Activated effector memory CD4-positive, alpha-beta T cell treated with Interleukin-2 at 50 U/mL for 16 hours (primary cell): ENCODE measurements around the gene MOK.

Source experiments
- DNase-seq: peaks from one replicate; pipeline ENCODE4 v3.0.0-alpha.2; 2020

The MOK gene

GRCh38 chr14:102222751-102223150 lies 82.2 kb downstream of the MOK start:
- DNase-seq, result no peak

DNA sequence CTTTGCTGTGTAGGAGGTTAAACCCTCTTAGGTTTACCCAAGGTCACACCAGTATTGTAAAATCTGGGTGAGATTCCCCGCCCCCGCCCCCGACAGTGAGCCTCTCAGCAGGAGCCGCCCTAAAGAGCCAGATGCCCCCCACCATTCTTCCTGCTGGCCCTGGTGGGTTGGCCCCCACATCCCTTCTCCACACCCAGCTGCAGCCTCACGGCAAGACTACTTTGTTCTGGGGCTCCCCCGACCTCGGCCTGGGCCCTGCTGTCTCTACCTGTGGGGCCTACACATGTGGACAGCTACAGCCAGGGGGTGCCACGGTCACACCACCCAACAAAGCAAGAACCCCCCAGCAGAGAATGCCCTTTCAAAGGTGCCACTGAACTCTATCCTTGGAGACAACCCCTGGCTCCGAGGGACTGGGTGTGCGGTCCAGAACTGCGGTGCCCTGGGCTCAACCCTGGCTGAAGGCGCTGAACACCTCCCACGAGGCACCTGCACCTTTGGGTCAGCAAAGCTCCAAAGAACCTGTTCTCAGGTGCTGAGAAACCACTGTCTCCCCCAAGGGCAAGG lies 82.9 kb downstream of the MOK start:
- no peak for DNase-seq

DNA sequence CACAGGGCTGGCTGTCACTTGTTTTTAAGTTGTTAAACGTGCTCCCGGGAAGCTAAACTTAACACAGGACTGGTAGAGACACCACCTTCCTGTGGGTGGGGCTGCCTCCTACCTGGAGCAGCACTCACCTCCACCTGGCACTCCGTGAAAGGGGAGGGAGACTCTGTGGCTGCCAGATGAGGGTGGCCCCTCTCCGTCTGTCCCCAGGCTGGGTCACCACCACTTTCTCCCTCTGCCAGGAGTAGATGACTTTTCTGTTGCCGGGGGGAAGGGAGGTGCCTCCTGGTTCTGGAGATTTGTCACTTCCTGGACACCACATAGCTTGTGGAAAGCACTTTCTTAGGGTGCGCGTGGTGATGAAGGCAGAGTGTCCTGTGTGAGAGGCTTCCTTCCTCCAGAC lies 83.9 kb downstream of the MOK start:
- DNase-seq, result no peak

DNA sequence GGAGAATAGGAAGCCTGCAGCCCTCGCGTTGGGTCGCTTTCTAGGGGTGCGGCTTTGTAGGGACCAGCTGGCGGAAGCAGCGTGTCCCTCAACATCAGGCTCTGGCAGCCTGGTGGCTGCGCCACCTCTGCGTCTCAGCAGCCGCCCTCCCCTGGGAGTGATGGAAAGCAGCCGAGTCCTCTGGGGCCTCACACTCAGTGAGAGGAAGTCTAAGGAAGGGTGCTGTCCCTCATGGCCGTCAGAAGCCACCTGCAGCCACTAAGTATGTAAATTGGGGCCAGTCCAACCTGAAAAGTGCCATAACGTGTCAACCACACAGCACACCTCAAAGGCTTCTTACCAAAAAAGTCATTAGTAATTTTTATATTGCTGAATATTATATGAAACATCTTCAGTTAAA lies 84.9 kb downstream of the MOK start:
- no peak for DNase-seq

DNA sequence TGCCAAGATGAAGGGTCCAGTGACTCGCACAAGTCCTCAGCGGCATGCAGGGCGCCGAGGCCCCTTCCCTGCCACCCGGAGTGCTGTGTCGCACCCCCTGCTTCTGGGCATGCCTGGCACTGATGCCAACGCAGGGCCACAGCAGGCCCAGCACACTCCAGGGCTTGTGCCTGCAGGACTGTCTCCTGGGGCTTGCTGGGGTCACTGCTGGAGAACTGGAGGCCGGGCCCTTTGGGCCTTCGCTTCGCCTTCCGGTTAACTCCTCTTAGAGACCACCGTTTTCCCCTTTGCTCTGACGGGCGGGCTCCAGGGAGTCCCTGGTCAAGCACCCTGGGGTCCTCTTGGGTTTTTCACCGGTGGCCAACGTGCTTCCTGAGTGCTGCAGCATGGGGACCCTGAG lies 85.6 kb downstream of the MOK start:
- no peak for DNase-seq

DNA sequence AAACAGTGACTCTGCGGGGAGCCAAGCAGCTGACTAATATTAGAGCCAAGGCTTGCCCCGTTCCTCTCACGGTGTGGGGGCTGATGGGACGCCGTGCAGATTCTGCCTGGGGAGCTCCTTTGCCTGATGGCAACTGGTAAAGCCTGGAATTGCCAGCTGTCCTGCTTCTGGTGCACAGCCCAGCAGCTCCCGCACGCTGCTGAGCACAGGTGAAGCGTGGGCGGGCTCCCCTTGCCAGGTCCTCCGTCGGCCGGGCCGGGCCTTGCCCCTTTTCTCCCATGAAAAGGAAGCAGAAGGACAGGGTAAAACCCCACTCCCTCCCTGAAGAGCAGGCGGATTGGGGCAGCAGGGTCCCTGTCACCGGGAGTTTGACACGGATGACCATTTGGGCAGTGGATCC lies 86.3 kb downstream of the MOK start:
- DNase-seq, result no peak

DNA sequence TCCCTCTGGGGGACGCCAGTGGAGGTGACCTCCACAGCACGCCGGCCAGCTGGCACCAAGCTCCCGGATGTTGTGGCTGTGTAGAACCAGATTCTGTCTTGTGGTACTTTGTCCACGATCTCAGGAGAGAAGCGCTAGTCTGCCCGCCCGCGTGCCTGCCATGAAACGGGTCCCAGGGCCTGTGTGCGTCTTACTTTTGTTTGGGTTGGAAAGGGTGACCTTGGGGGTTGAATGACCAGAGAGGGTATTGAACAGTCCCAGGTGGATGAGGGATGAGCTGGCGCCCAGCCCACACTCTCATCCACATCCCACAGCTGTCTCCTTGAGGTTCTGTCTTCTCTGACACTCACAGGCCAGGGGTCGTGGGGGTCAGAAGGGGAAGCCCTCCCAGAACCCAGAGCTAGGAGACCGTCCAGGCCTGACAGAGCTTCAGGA lies 87.0 kb downstream of the MOK start:
- DNase-seq, result no peak

- no peak for DNase-seq
Measured at GRCh38 chr14:102217399-102217798, 87.6 kb downstream of the MOK start.

DNA sequence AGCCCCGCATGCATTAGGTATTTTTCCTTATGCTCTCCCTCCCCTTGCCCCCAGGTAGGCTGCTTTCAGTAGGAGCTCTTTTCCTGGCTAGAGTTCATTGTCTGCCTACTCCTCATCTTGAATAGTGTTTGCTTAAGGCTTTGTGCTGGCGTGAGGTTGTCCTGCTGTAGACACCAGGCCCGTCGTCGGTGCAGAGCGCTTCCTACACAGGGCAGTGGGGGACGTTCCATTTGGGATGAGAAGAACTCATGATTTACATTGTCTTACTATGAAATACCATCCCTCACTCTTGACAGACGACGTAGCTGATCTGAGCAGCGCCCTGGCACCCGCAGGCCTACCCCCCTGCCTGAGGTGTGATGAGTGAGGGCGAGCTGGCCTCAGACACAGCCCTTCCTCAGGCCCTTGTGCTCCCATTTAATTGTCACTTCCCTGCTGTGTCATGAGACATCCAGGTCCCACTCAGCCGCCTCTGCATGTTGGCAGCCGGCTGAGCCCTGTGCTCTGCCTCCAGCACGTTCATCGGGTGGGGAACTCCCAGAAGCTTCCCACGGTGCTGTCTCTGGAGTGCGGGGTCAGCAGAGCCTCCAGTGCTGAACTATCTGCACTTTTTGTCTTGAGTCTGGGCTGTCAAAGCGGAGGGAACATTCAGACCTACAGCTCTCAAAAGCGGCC lies 89.3 kb downstream of the MOK start:
- DNase-seq, result no peak

DNA sequence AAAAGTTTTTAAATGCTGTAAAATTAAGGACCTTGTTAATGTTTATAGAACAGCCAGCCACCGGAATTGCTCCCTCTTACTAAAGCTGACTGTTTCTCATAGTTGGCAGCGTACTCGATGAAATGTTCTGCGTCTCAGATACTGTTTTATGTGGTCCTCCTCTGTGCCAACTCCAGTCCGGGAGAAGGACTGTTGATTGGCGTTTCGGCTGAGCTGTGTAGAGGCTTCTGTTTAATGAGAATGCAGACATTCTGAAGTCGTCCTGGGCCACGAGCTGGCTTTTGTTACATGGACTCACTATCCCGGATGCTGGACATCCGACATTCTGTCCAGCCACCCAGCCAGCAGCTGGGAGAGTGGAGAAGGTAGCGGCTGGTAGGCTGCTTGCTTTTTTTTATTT lies 89.9 kb downstream of the MOK start:
- DNase-seq, result no peak

GRCh38 chr14:102213984-102214658 lies 90.8 kb downstream of the MOK start:
- DNase-seq, result no peak

DNA sequence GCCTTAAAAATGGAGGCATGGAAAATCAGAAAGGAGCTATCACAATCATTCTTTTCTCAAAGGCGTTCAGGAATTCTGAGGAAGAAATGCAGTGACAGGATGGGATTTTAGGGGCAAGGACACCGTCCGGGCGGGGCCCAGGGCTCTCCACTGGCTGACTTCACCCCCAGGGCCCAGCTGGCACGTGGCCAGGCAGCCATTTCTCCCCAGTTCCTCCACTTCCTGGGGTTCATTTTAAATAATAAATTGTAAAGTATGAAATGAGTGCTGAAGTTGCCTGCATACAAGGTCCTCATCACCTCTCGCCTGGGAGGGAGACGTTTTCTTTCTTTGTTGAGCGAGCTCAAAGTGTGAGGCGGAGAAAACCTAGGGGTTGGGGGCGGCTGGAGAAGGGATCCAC lies 91.5 kb downstream of the MOK start:
- no peak for DNase-seq

GRCh38 chr14:102212845-102213244 lies 92.1 kb downstream of the MOK start:
- DNase-seq, result no peak

GRCh38 chr14:102212356-102212755 lies 92.6 kb downstream of the MOK start:
- DNase-seq, result no peak

DNA sequence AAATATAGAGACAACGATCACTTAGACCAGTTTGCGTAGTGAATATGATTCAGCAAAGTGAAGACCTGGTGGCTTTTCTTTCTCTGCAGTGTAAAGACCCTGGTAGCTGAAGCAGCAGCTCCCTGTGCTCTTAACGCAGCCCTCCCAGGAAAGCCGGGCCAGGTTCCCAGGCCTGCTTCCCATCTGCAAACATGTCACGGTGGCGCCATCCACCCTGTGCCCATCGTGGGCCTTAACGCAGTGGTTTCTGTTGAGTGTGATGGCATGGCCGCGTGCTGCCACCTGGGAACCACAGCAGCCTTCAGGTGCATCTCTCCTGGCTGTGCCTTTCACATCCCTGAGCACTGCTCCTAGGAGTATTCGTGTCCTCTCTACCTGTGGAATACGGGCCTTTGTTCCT lies 93.7 kb downstream of the MOK start:
- no peak for DNase-seq

DNA sequence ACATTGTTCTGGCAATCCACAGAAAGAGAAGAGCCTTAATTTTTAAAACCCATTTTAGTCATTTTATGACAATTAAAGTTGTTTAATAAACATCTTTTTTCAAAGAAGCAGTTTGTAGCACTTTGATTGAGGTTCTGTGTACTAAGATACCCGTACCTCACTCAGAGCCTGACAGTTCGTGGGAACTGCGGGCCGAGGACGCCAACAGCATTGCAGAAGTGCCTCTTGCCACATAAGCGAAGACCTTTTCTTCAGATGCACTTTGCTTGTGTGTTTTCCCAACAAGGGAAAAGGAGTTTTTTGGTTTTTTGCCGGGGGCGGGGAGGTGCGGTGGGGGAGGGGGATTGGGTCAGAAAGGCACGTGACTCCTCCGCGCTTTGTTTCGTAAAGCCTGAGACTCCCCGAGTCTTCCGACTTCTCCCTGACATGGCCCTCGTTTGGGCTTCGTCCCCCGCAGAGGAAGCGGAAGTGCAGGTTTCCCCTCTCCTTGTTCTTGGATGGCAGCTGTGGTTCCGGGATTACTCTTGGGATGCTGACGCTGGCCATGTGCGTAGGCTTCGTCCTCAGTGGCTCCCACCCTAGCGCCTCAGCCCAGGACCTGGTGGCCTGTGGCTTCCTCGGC lies 94.4 kb downstream of the MOK start:
- DNase-seq, result no peak

GRCh38 chr14:102209224-102209966 lies 95.6 kb downstream of the MOK start:
- no peak for DNase-seq

GRCh38 chr14:102208741-102209140 lies 96.2 kb downstream of the MOK start:
- DNase-seq, result no peak

DNA sequence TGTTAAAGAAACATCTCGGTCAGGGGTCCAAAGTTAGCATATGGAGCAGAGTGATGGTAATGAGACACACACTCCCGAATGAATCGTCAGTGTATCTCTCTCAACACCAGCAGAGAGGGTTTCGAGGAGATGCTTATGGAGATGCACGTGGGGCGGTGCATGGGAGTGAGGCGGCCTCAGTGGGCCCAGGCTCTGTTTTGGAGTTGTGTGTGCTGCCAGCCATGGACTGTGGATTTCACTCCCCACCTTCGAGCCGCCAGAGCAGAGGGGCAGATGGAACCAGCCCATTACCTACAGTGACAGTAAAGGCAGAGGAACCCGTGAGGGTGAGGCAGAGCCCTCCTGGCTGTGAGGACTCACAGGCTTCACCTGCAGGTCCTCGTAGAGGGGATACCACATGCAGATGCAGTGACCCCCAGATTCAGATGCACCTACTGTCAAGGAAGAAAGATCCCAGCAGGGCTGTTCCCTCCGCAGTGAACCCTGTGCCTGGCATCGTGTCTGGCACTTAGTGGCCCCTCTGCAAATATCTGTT lies 97.1 kb downstream of the MOK start:
- DNase-seq, result no peak

DNA sequence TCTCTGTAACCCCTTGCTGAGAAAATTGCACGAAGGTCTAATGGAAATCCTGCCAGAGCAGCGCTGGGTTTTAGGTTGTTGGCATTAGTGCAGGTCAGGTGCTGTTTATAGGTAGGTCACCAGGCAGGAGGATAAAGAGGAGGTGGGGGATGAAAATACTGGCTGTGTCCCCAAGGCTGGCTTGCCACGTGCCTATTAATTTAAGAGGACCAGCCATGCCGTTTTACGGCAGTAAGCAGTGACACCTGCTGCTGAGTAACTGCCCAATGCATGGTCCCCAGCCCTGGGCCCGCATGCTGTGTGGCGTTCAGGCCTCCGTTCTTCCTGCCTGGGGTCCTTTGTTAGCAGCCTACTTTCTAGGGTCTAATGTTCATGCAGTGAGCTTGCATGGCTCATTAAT lies 98.0 kb downstream of the MOK start:
- DNase-seq, result no peak

- DNase-seq, result no peak
Measured at GRCh38 chr14:102205560-102205959, 99.4 kb downstream of the MOK start.

DNA sequence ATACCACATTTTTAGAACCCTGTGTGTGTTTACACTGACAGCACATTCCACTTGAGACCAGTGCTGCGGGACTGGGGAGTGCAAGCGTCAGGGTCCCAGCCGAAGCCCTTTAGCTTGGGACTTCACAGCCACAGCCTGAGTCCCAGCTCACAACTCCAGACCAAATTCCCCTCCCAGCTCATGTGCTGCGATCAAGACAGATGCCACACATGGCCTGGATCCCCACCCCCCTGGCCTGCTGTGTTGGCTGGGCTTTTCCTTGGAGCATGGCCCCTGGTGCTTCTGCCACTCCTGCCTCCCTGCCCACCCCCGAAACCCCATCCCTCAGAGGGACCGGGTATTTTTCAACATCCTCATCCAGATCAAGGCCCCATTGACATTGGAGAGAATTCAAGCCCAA lies 101.6 kb downstream of the MOK start:
- no peak for DNase-seq

DNA sequence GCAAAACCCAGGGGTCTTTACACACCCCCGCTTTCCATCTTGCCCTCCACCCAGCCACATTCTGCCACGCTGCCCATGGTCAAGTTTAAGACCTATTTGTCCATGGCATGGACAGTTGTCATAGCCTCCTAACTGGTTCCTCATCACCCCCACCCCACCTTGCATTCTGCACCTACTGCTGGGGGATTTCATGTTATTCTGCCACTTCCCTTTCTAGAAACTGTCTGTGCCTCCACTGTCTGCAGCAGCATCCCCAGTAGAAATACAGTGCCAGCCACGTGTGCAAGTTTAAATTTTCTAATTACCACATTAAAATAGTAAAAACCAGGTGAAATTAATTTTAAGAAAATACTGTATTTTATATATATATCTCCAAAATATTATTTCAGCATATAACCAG lies 102.0 kb downstream of the MOK start:
- DNase-seq, result no peak
